SHP77 (cell line): ENCODE measurements around the gene CHI3L2.

ENCODE experiments used
- DNase-seq, 2 experiments: peaks; one replicate each; lab custom pipeline; 2025; lab: John Stamatoyannopoulos, UW

CHI3L2 gene

GRCh38 chr1:111253876-111254275, 26.4 kb downstream of the CHI3L2 start:
- no peak for DNase-seq

GRCh38 chr1:111256988-111257658, 29.6 kb downstream of the CHI3L2 start:
- no peak for DNase-seq

GRCh38 chr1:111267801-111268508, 40.4 kb downstream of the CHI3L2 start:
- no peak for DNase-seq

GRCh38 chr1:111269825-111270406, 42.4 kb downstream of the CHI3L2 start:
- DNase-seq: no peak

GRCh38 chr1:111270771-111271463, 43.4 kb downstream of the CHI3L2 start:
- no peak for DNase-seq

GRCh38 chr1:111271464-111271801, 43.9 kb downstream of the CHI3L2 start:
- no peak for DNase-seq

- no peak for DNase-seq
Observed at GRCh38 chr1:111272081-111272480, 44.6 kb downstream of the CHI3L2 start.

GRCh38 chr1:111274653-111275052, 47.1 kb downstream of the CHI3L2 start:
- DNase-seq: no peak

- no peak for DNase-seq
Observed at GRCh38 chr1:111275079-111275478, 47.6 kb downstream of the CHI3L2 start.

GRCh38 chr1:111275780-111276433, 48.4 kb downstream of the CHI3L2 start:
- no peak for DNase-seq

- DNase-seq: no peak
Observed at GRCh38 chr1:111279144-111279543, 51.6 kb downstream of the CHI3L2 start.

GRCh38 chr1:111280267-111280666, 52.8 kb downstream of the CHI3L2 start:
- no peak for DNase-seq

- DNase-seq: no peak
Observed at GRCh38 chr1:111281411-111281810, 53.9 kb downstream of the CHI3L2 start.

- no peak for DNase-seq
Observed at GRCh38 chr1:111283838-111284237, 56.3 kb downstream of the CHI3L2 start.

- DNase-seq: no peak
Observed at GRCh38 chr1:111285879-111286278, 58.4 kb downstream of the CHI3L2 start.

GRCh38 chr1:111286912-111287311, 59.4 kb downstream of the CHI3L2 start:
- no peak for DNase-seq

GRCh38 chr1:111289371-111289770, 61.9 kb downstream of the CHI3L2 start:
- no peak for DNase-seq

GRCh38 chr1:111290104-111290503, 62.6 kb downstream of the CHI3L2 start:
- DNase-seq: peak in 1 of 2 experiments; percentile 2

- peak; percentile 76 to 78 for DNase-seq
Observed at GRCh38 chr1:111290630-111291029, 63.1 kb downstream of the CHI3L2 start, which contains the start of gene CHIA. TSS of gene CHIA (plus strand) at chr1:111290851. CDS start at chr1:111310468, 19,617 bp downstream.
